Loucy (cell line): ENCODE results near the gene EIF2S2.

Experiments used
- H2AFZ ChIP-seq: fragments of 200-600 bp; sonication (generic); 2 replicates; pipeline ENCODE4 v1.6.0; 2016; ENCODE audit warnings: antibody characterized with exemption, mild to moderate bottlenecking, low read length, moderate library complexity
- H3F3A ChIP-seq: fragments of 200-600 bp; 2 replicates; pipeline ENCODE4 v1.6.0; 2016; ENCODE audit warnings: antibody characterized with exemption, low read depth, mild to moderate bottlenecking
- H3K27me3 ChIP-seq: fragments of 200-600 bp; sonication (generic); 2 replicates; pipeline ENCODE4 v1.6.1; 2014; ENCODE audit warnings: low read length, mild to moderate bottlenecking; ENCODE audit not compliant: insufficient read depth, poor library complexity, severe bottlenecking
- H3K36me3 ChIP-seq: fragments of 200-600 bp; sonication (generic); 2 replicates; pipeline ENCODE4 v1.6.1; 2016; ENCODE audit warnings: low read length; ENCODE audit not compliant: insufficient read depth
- H3K4me1 ChIP-seq: fragments of 200-600 bp; sonication (generic); 2 replicates; pipeline ENCODE4 v1.5.1; 2014; ENCODE audit warnings: low read length, mild to moderate bottlenecking; ENCODE audit not compliant: insufficient read depth, poor library complexity, severe bottlenecking
- H3K4me2 ChIP-seq: fragments of 200-600 bp; sonication (generic); 2 replicates; pipeline ENCODE4 v1.6.0; 2014; ENCODE audit warnings: antibody characterized with exemption, low read length, low read depth, mild to moderate bottlenecking; ENCODE audit not compliant: poor library complexity, severe bottlenecking
- H3K4me3 ChIP-seq: fragments of 200-600 bp; sonication (generic); 2 replicates; pipeline ENCODE4 v1.5.1; 2014; ENCODE audit warnings: low read length, mild to moderate bottlenecking, mixed read lengths; ENCODE audit not compliant: poor library complexity, severe bottlenecking
- H3K79me2 ChIP-seq: fragments of 200-600 bp; sonication (generic); 2 replicates; pipeline ENCODE4 v1.6.1; 2014; ENCODE audit warnings: low read length; ENCODE audit not compliant: insufficient read depth
- H3K9ac ChIP-seq: fragments of 200-600 bp; sonication (generic); 2 replicates; pipeline ENCODE4 v1.6.0; 2014; ENCODE audit warnings: mild to moderate bottlenecking, low read depth, low read length, moderate library complexity; ENCODE audit not compliant: poor library complexity, severe bottlenecking
- H3K9me2 ChIP-seq: fragments of 200-600 bp; sonication (generic); replicated peaks from 2 replicates; pipeline ENCODE4 v1.6.1; 2016; ENCODE audit warnings: low read depth, low read length, mixed read lengths
- H3K9me3 ChIP-seq: fragments of 200-600 bp; sonication (generic); 2 replicates; pipeline ENCODE4 v1.6.1; 2014; ENCODE audit warnings: mild to moderate bottlenecking, antibody characterized with exemption, low read length, low read depth; ENCODE audit not compliant: insufficient read depth
- H4K20me1 ChIP-seq: fragments of 200-600 bp; sonication (generic); 2 replicates; pipeline ENCODE4 v1.6.0; 2014; ENCODE audit warnings: antibody characterized with exemption, low read length, mild to moderate bottlenecking; ENCODE audit not compliant: insufficient read depth, poor library complexity, severe bottlenecking
- EZH2phosphoT487 ChIP-seq: fragments of 200-600 bp; IDR thresholded peaks from 2 replicates; pipeline ENCODE4 v1.6.1; 2018; ENCODE audit warnings: antibody characterized with exemption, mild to moderate bottlenecking, moderate library complexity, borderline replicate concordance
- TF ChIP-seq, protein P1 (sequence below): fragments of 200-600 bp; sonication (generic); conservative IDR thresholded peaks from 2 replicates; pipeline ENCODE4 v1.5.1; 2014; ENCODE audit warnings: mild to moderate bottlenecking, antibody characterized with exemption, low read length

Gene EIF2S2

DNA sequence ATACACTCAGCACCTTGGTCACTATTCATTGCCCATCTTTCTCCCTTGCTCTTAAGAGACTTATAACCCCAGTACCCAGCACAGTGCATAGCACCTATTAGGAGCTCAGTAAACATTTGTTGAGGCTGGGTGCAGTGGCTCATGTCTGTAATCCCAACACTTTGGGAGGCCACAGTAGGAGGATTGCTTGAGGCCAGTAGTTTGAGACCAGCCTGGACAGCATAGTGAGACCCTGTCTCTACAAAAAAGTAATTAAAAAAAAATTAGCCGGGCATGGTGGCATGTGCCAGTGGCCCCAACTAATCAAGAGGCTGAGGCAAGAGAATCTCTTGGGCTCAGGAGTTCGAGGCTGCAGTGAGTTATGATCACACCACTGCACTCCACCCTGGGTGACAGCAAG, 8.2 kb upstream of the EIF2S2 start:
- Histone ChIP-seq H3K79me2 (no peaks in the 10 kb centered on the region), H3K4me1 (peaks cover 4% of the 10 kb centered on the region), H3K4me3 (no peak overlapping the region), H3K4me2 (no peak overlapping the region), H3K27me3 (no peaks in the 10 kb centered on the region), H3K36me3 (no peaks in the 10 kb centered on the region), H2AFZ (no peak overlapping the region), H3K9me3 (no peaks in the 10 kb centered on the region), H3F3A (no peaks in the 10 kb centered on the region), H4K20me1 (no peaks in the 10 kb centered on the region), H3K9me2 (no peaks in the 10 kb centered on the region), H3K9ac (no peak overlapping the region)
- TF ChIP-seq, protein P1, sequence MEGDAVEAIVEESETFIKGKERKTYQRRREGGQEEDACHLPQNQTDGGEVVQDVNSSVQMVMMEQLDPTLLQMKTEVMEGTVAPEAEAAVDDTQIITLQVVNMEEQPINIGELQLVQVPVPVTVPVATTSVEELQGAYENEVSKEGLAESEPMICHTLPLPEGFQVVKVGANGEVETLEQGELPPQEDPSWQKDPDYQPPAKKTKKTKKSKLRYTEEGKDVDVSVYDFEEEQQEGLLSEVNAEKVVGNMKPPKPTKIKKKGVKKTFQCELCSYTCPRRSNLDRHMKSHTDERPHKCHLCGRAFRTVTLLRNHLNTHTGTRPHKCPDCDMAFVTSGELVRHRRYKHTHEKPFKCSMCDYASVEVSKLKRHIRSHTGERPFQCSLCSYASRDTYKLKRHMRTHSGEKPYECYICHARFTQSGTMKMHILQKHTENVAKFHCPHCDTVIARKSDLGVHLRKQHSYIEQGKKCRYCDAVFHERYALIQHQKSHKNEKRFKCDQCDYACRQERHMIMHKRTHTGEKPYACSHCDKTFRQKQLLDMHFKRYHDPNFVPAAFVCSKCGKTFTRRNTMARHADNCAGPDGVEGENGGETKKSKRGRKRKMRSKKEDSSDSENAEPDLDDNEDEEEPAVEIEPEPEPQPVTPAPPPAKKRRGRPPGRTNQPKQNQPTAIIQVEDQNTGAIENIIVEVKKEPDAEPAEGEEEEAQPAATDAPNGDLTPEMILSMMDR, result no peak

DNA sequence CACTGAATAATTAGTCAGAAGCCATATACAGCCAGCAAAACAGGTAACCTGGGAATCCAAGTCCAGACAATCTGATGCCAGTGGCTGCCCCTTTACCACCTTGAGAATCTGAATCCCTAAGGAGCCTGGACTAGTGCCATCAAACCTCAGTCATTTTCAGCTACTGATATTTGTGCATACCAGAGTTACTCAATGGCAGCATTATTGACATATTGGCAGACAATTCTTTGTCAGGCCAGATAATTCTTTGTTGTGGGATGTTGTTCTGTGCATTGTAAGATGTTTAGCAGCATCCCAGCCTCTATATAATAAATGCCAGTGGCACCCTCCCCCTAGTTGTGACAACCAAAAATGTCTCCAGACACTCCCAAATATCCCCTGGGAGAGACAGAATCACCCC, 3.2 kb upstream of the EIF2S2 start:
- Histone ChIP-seq H3K4me2 (no peak overlapping the region), H3K4me3 (no peak overlapping the region), H3K9me2 (no peaks in the 10 kb centered on the region), H2AFZ (no peak overlapping the region), H3K4me1 (peaks cover 12% of the 10 kb centered on the region), H3K9ac (no peak overlapping the region), H4K20me1 (peaks cover 14% of the 10 kb centered on the region), H3F3A (no peaks in the 10 kb centered on the region), H3K27me3 (peaks cover 7% of the 10 kb centered on the region), H3K79me2 (peaks cover 18% of the 10 kb centered on the region), H3K36me3 (no peaks in the 10 kb centered on the region), H3K9me3 (no peaks in the 10 kb centered on the region)
- TF ChIP-seq EZH2phosphoT487, result no peak
- TF ChIP-seq, protein P1, result no peak

DNA sequence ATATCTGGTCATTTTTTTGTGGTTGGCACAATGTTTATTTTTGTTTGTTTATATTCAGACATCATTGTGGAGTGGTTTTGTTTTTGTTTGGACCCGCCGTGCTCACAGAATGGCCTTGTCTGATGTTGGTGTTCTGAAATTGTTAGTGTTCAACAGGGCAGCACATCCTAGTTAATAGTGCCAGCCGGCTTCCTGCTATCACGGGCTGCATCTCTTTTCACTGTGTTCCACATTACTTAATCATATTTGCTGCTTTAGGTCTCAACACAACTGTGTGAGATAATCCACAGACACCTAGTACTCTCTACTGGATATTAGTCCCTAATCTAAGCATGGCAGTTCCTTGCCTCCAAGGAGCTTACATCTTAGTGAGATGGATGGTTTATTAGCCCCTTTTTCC, 2.8 kb upstream of the EIF2S2 start:
- TF ChIP-seq EZH2phosphoT487, result no peak
- TF ChIP-seq, protein P1, result no peak
- peaks cover 16% of the 10 kb centered on the region for H3K4me1 ChIP-seq
- H4K20me1 ChIP-seq, result peaks cover 18% of the 10 kb centered on the region
- H3K4me2 ChIP-seq, result no peak overlapping the region
- no peaks in the 10 kb centered on the region for H3K9me3 ChIP-seq
- peaks cover 22% of the 10 kb centered on the region for H3K79me2 ChIP-seq
- no peaks in the 10 kb centered on the region for H3K9me2 ChIP-seq
- H3F3A ChIP-seq, result no peaks in the 10 kb centered on the region
- H3K9ac ChIP-seq, result no peak overlapping the region
- no peak overlapping the region for H3K4me3 ChIP-seq
- H2AFZ ChIP-seq, result no peak overlapping the region
- no peaks in the 10 kb centered on the region for H3K36me3 ChIP-seq
- H3K27me3 ChIP-seq, result peaks cover 7% of the 10 kb centered on the region
